Astrocyte (in vitro differentiated cells and primary cell): ENCODE data around the gene KLRK1. TPM values are rescaled to one million over a fixed set of nuclear protein-coding genes. Genes with fewer than 3 reads are reported as not detected.

Experiments used
- DNase-seq: peaks from one replicate; pipeline ENCODE4 v3.0.0-alpha.2; 2010; ENCODE audit warnings: low read depth
- FAIRE-seq: peaks from 2 replicates; lab custom pipeline; 2011; peaks lifted over from hg19 to GRCh38; lab: Jason Lieb, UNC
- H2AFZ ChIP-seq: 2 replicates; pipeline ENCODE4 v1.6.0; 2012; ENCODE audit warnings: low read depth, low read length, inconsistent platforms
- H3K27ac ChIP-seq: 2 replicates; pipeline ENCODE4 v1.5.1; 2011; ENCODE audit warnings: low read depth, low read length, inconsistent platforms
- H3K27me3 ChIP-seq: 2 replicates; pipeline ENCODE4 v1.6.0; 2011; ENCODE audit warnings: low read length, inconsistent platforms; ENCODE audit not compliant: insufficient read depth
- H3K36me3 ChIP-seq: 2 replicates; pipeline ENCODE4 v1.5.1; 2011; ENCODE audit warnings: low read length, inconsistent platforms; ENCODE audit not compliant: insufficient read depth
- H3K4me1 ChIP-seq: 2 replicates; pipeline ENCODE4 v1.5.1; 2011; ENCODE audit warnings: low read length, inconsistent platforms; ENCODE audit not compliant: insufficient read depth
- H3K4me2 ChIP-seq: 2 replicates; pipeline ENCODE4 v1.6.0; 2012; ENCODE audit warnings: low read length, inconsistent platforms
- H3K4me3 ChIP-seq: 2 replicates; pipeline ENCODE4 v1.5.1; 2011; ENCODE audit warnings: low read depth, mild to moderate bottlenecking, low read length, inconsistent platforms; ENCODE audit not compliant: insufficient read depth
- H3K79me2 ChIP-seq: 2 replicates; pipeline ENCODE4 v1.6.0; 2012; ENCODE audit warnings: mild to moderate bottlenecking, low read length, inconsistent platforms; ENCODE audit not compliant: insufficient read depth
- H3K9ac ChIP-seq: 2 replicates; pipeline ENCODE4 v1.6.0; 2012; ENCODE audit warnings: mild to moderate bottlenecking, low read length, inconsistent platforms
- H3K9me3 ChIP-seq: 2 replicates; pipeline ENCODE4 v1.5.1; 2012; ENCODE audit warnings: low read depth, mild to moderate bottlenecking, low read length, inconsistent platforms; ENCODE audit not compliant: insufficient read depth
- H4K20me1 ChIP-seq: 2 replicates; pipeline ENCODE4 v1.6.0; 2012; ENCODE audit warnings: low read length, inconsistent platforms; ENCODE audit not compliant: insufficient read depth
- H3K27ac Mint-ChIP-seq: one replicate; pipeline ENCODE4 v1.8.0; 2021; ENCODE audit warnings: mild to moderate bottlenecking, mixed read lengths; ENCODE audit not compliant: unreplicated experiment
- H3K27me3 Mint-ChIP-seq: one replicate; pipeline ENCODE4 v1.8.0; 2021; ENCODE audit warnings: low read depth, mixed read lengths; ENCODE audit not compliant: unreplicated experiment
- H3K36me3 Mint-ChIP-seq: one replicate; pipeline ENCODE4 v1.8.0; 2021; ENCODE audit warnings: low read depth, mixed read lengths; ENCODE audit not compliant: unreplicated experiment
- H3K4me1 Mint-ChIP-seq: one replicate; pipeline ENCODE4 v1.8.0; 2021; ENCODE audit warnings: low read depth, mixed read lengths; ENCODE audit not compliant: unreplicated experiment
- H3K4me3 Mint-ChIP-seq: one replicate; pipeline ENCODE4 v1.8.0; 2021; ENCODE audit warnings: mild to moderate bottlenecking, moderate library complexity, mixed read lengths; ENCODE audit not compliant: unreplicated experiment
- H3K9me3 Mint-ChIP-seq: one replicate; pipeline ENCODE4 v1.8.0; 2021; ENCODE audit warnings: mild to moderate bottlenecking, mixed read lengths; ENCODE audit not compliant: unreplicated experiment
- CTCF ChIP-seq: IDR thresholded peaks from 2 replicates; pipeline ENCODE4 v1.5.1; 2011; ENCODE audit warnings: low read depth, mild to moderate bottlenecking, inconsistent platforms, low read length, moderate library complexity; ENCODE audit not compliant: insufficient read depth
- EZH2 ChIP-seq: IDR thresholded peaks from 2 replicates; pipeline ENCODE4 v1.6.1; 2012; ENCODE audit warnings: mild to moderate bottlenecking, low read length, inconsistent platforms; ENCODE audit not compliant: insufficient read depth
- total RNA-seq: library from RNA; stranded (reverse); gene quantifications from 2 replicates; pipeline ENCODE4 v1.2.1, GENCODE V29; 2021

KLRK1 gene
- total RNA-seq, 1 donor from 2014 or later = 0.73 TPM

- no peaks in the 10 kb centered on the region for H3K27me3 ChIP-seq
- peak overlapping the region; percentile 97 for H3K4me2 ChIP-seq
- Mint-ChIP-seq H3K36me3 (peaks cover 2% of the 10 kb centered on the region), H3K4me3 (no peak overlapping the region), H3K9me3 (peaks cover 6% of the 10 kb centered on the region), H3K4me1 (peaks cover 14% of the 10 kb centered on the region), H3K27ac (no peak overlapping the region), H3K27me3 (no peaks in the 10 kb centered on the region)
- TF ChIP-seq EZH2 (no peak), CTCF (no peak)
- peak overlapping the region; percentile 88 for H3K4me3 ChIP-seq
- H2AFZ ChIP-seq = peak overlapping the region; percentile 99
- DNase-seq (peak; percentile 74), FAIRE-seq (no peak)
- H4K20me1 ChIP-seq = no peaks in the 10 kb centered on the region
- peak overlapping the region; percentile 75 for H3K27ac ChIP-seq
- H3K79me2 ChIP-seq = no peaks in the 10 kb centered on the region
- peaks cover 4% of the 10 kb centered on the region for H3K9me3 ChIP-seq
- no peaks in the 10 kb centered on the region for H3K36me3 ChIP-seq
- peak overlapping the region; percentile 86 for H3K9ac ChIP-seq
- peaks cover 34% of the 10 kb centered on the region for H3K4me1 ChIP-seq
Measured at GRCh38 chr12:10364815-10365622, 24.8 kb downstream of the KLRK1 start.

GRCh38 chr12:10363914-10364814, 25.7 kb downstream of the KLRK1 start:
- Mint-ChIP-seq H3K9me3 (peaks cover 6% of the 10 kb centered on the region), H3K36me3 (peaks cover 2% of the 10 kb centered on the region), H3K27ac (no peak overlapping the region), H3K4me1 (peaks cover 14% of the 10 kb centered on the region), H3K4me3 (no peak overlapping the region), H3K27me3 (no peaks in the 10 kb centered on the region)
- Histone ChIP-seq H3K9me3 (peaks cover 4% of the 10 kb centered on the region), H4K20me1 (no peaks in the 10 kb centered on the region), H3K4me1 (peaks cover 34% of the 10 kb centered on the region), H3K27me3 (no peaks in the 10 kb centered on the region), H3K36me3 (no peaks in the 10 kb centered on the region), H3K79me2 (no peaks in the 10 kb centered on the region), H3K4me3 (peak overlapping the region; percentile 88), H3K4me2 (peak overlapping the region; percentile 97), H3K27ac (peak overlapping the region; percentile 75), H3K9ac (peak overlapping the region; percentile 86), H2AFZ (peak overlapping the region; percentile 99)
- FAIRE-seq (no peak), DNase-seq (peak; percentile 49)
- TF ChIP-seq CTCF (no peak), EZH2 (no peak)
